Fibroblast of lung (primary cell): ENCODE measurements around the gene FAM120AOS.

Source experiments
- CTCF ChIP-seq, 2 donors: IDR thresholded peaks in 1 of 2; conservative IDR thresholded peaks in 1 of 2; 1 replicate in 1 of 2; 2 replicates in 1 of 2; pipeline ENCODE4 v1.5.1; 2011 to 2012; ENCODE audit warnings: low read length in 2 of 2, control low read depth in 1 of 2, inconsistent platforms in 1 of 2, low read depth in 1 of 2, mild to moderate bottlenecking in 1 of 2
- EZH2 ChIP-seq: IDR thresholded peaks from 2 replicates; pipeline ENCODE4 v1.5.1; 2012; ENCODE audit warnings: low read length, control low read depth, mild to moderate bottlenecking; ENCODE audit errors: missing control alignments

- TF ChIP-seq CTCF (conservative IDR thresholded peaks at IDR 0.05 in 1 of 2, IDR thresholded peaks at IDR 0.05 in 1 of 2; ENCODE audit: low read depth in 1 of 2, low read length in 2 of 2) (no peak), EZH2 (no peak)
Measured at GRCh38 chr9:93475108-93475507, 21.7 kb upstream of the FAM120AOS start.
